ENCODE measurements around the gene SNPH. TPM values are rescaled to one million over a fixed set of nuclear protein-coding genes. Genes with fewer than 3 reads are reported as not detected.

Gene SNPH
- total and polyA plus RNA-seq, 11 donors, result 4.3 to 17.4 (median 11.1) TPM

DNA sequence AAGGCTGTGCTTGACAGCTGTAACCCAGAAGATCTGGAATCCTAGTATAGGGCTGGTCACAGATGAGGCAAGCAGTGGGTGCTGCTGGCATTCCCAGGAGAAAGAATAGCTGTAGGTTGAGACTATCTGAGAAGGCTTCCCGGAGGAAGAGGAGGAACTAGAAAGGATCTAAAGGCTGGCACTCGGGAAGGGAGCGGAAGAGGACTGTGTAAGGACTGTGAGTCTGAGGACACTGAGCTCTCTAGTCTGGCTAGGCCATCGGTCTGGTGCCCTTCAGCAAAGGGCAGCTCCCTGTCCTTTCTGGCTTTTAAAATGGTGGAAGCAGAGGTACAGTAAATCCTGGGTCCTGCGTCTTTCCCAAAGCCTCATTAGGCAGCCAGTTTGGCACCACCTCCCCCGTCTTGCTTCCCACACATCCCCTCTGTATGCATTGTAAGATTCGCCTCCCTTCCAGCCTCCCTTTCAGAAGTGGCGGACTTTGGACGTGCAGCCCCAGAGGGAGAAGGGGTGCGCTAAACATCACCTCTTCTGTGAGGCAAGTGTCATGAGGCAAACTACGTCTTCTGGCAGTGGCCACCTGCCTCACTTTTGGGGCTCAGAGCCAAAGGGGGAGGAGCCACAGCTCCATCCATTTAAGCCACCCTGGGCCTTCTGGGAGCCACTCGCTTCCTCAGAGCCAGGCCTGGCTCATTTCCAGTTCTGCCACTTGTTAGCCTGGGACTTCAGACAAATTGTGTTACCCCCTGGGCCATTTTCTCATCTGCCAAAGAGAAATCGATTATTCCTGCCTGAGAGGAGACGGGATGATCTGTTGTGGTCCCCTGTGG, 8.6 kb downstream of the SNPH start:
- ATAC-seq (peak in 3 of 4 donors; percentile 32 to 35 (median 33)), DNase-seq (no peak)
- H3K9me3 ChIP-seq, result no peaks in the 10 kb centered on the region
- H3K27ac ChIP-seq, result no peak overlapping the region
- intact Hi-C loops (cut with DNase I), result no loop called here
- no peak overlapping the region for H3K4me3 ChIP-seq
- TF ChIP-seq POLR2A (IDR thresholded peaks at IDR 0.05), result no peak
- no peak for TF ChIP-seq CTCF (IDR thresholded peaks at IDR 0.05)
- WGBS, 4 donors, result 88 to 92% (median 89%) methylated on average over 14 of the region's 14 CpGs
- no peaks in the 10 kb centered on the region for H3K27me3 ChIP-seq
- peaks cover 0 to 3% (median 0%) of the 10 kb centered on the region in 9 donors for H3K36me3 ChIP-seq
- no peaks in the 10 kb centered on the region for H3K4me1 ChIP-seq

DNA sequence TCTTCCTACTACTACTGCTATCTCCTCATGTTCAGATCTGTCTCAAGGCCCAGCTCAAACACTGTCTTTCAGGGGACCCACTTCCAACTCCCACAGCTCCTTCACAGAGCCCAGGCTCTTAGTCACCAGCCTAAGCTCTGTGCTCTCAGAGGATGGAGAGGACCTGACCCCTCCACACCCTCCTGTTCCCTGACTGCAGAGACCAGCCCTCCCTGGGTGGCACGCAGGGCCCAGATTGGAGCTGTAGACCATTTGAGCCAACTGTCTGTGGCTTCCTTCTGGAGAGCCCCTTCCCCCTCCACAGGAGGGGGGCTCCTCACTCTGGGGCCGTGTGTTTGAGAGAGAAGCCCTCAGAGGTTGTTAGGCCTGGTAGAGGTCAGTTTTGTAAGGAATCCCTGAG, 9.8 kb downstream of the SNPH start:
- Histone ChIP-seq H3K9me3 (no peaks in the 10 kb centered on the region), H3K4me1 (peaks cover 0 to 7% (median 0%) of the 10 kb centered on the region in 12 donors), H3K27ac (no peak overlapping the region), H3K27me3 (no peaks in the 10 kb centered on the region), H3K36me3 (peaks cover 0 to 2% (median 0%) of the 10 kb centered on the region in 9 donors), H3K4me3 (no peak overlapping the region)
- TF ChIP-seq CTCF (IDR thresholded peaks at IDR 0.05), result no peak
- no peak for TF ChIP-seq POLR2A (IDR thresholded peaks at IDR 0.05)
- DNase-seq, result no peak
- intact Hi-C loops (cut with DNase I), result no loop called here
- ATAC-seq, result no peak
- WGBS, 4 donors, result 84 to 100% (median 88%) methylated on average over 1 to 2 of the region's 2 CpGs

GRCh38 chr20:1277529-1278322, 11.6 kb downstream of the SNPH start:
- intact Hi-C loops (cut with DNase I), result no loop called here

More at GRCh38 chr20:1277529-1278322, 11.6 kb downstream of the SNPH start:
- H3K27me3 ChIP-seq, result no peaks in the 10 kb centered on the region
- DNase-seq (no peak), ATAC-seq (no peak)
- 86 to 94% (median 92%) methylated on average over 7 to 8 of the region's 8 CpGs for WGBS, 4 donors
- no peak for TF ChIP-seq CTCF (IDR thresholded peaks at IDR 0.05)
- no peak for TF ChIP-seq POLR2A (IDR thresholded peaks at IDR 0.05)
- H3K4me3 ChIP-seq, result no peak overlapping the region
- no peaks in the 10 kb centered on the region for H3K9me3 ChIP-seq
- H3K4me1 ChIP-seq, result peaks cover 0 to 16% (median 4%) of the 10 kb centered on the region in 12 donors
- H3K36me3 ChIP-seq, result no peaks in the 10 kb centered on the region
- no peak overlapping the region for H3K27ac ChIP-seq
